ENCODE results near the gene THBS2. TPM values are rescaled to one million over a fixed set of nuclear protein-coding genes. Genes with fewer than 3 reads are reported as not detected.

THBS2 gene
- total RNA-seq, 1 donor from 2014 or later, result 135 TPM

DNA sequence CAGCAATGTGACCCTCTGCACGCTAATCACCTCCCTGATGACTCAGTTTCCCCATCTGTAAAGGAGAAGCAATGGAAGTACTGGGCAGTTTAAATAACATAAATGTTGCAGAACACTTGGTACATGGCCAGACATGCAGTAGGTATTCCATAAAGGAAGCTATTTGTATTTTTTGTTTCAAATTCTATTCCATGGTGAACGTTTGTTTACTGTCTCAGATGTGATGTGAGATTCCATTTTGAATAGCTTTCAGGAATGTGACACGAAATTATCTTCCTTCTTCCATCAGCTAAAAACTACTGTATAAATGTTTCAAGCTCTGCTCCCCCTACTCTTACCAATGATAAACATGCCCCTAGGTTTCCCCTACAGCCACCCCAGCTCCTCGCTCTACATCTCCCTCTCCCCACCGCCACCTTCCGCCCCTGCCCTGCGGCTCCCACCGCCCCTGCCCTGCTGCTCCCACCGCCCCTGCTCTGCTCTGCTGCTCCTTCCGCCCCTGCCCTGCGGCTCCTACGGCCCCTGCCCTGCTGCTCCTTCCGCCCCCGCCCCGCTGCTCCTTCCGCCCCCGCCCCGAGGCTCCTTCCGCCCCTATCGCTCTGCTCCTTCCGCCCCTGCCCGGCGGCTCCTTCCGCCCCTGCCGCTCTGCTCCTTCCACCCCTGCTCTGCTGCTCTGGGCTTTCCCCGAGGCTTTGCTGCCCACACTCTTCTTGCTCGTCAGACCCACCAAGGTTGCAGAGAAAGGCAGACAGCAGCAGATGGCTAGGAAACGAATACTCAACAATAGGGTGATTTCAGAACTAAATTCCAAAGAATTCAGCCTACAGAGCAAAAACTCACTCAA is 78.9 kb downstream of the THBS2 start:
- FAIRE-seq (no peak), DNase-seq (ENCODE audit: low read depth) (no peak)
- no peak overlapping the region for H3K9ac ChIP-seq (ENCODE audit: low read length)

DNA sequence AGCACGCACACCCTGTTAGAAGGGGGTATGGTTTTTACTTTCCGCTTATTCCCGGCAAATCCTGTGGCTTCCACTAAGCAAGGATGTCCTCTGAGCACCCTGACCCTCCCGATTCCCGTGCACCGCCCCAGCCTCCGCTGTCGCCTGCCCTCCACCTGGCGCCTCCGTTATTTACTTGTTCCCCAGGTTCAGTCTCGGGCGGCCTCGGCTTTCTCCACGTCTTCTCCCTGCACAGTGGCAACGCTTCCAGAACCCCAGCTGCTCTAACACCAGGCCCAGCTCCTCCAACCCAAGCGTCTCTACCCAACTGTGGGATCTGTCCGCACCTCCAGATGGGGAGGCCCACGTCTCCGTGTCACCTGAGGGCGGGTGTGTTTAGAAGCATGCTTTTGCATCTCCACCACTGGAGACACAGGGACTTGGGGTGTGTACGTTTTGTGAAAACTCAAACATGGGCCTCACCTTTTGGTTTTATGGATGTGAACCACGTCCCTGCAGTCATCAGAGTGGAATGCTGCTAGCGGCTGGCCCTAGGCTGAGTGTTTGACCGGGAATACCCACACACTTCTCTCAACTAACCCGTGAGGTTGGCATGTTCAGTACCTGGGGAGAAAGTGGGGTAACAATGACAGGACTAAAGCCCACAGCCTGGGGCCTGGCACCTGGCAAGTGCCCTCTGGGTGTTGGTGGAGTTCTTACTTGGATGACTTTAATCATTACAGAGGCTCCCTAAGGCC is 79.9 kb downstream of the THBS2 start:
- H3K4me1 Mint-ChIP-seq (ENCODE audit: low read depth, unreplicated experiment), result peaks cover 18% of the 10 kb centered on the region
- Histone ChIP-seq H3K27ac (ENCODE audit: low read depth, low read length) (peak overlapping the region; percentile 84), H4K20me1 (ENCODE audit: insufficient read depth, low read length) (no peaks in the 10 kb centered on the region), H3K9ac (ENCODE audit: low read length) (peak overlapping the region; percentile 38), H3K27me3 (ENCODE audit: insufficient read depth, low read length) (no peaks in the 10 kb centered on the region), H3K36me3 (ENCODE audit: insufficient read depth, low read length) (no peaks in the 10 kb centered on the region), H3K4me2 (ENCODE audit: low read length) (peak overlapping the region; percentile 4), H3K79me2 (ENCODE audit: insufficient read depth, low read length) (no peaks in the 10 kb centered on the region), H3K9me3 (ENCODE audit: insufficient read depth, low read depth, low read length) (no peaks in the 10 kb centered on the region), H3K4me3 (ENCODE audit: insufficient read depth, low read depth, low read length) (no peak overlapping the region), H2AFZ (ENCODE audit: low read depth, low read length) (no peak overlapping the region), H3K4me1 (ENCODE audit: insufficient read depth, low read length) (peaks cover 23% of the 10 kb centered on the region)
- FAIRE-seq (no peak), DNase-seq (ENCODE audit: low read depth) (peak; percentile 62)
- H3K27ac Mint-ChIP-seq (ENCODE audit: unreplicated experiment), result peak overlapping the region; percentile 72
- peaks cover 5% of the 10 kb centered on the region for H3K36me3 Mint-ChIP-seq (ENCODE audit: low read depth, unreplicated experiment)
- no peak for TF ChIP-seq EZH2 (IDR thresholded peaks at IDR 0.05; ENCODE audit: insufficient read depth, low read length)
- TF ChIP-seq, protein P1, sequence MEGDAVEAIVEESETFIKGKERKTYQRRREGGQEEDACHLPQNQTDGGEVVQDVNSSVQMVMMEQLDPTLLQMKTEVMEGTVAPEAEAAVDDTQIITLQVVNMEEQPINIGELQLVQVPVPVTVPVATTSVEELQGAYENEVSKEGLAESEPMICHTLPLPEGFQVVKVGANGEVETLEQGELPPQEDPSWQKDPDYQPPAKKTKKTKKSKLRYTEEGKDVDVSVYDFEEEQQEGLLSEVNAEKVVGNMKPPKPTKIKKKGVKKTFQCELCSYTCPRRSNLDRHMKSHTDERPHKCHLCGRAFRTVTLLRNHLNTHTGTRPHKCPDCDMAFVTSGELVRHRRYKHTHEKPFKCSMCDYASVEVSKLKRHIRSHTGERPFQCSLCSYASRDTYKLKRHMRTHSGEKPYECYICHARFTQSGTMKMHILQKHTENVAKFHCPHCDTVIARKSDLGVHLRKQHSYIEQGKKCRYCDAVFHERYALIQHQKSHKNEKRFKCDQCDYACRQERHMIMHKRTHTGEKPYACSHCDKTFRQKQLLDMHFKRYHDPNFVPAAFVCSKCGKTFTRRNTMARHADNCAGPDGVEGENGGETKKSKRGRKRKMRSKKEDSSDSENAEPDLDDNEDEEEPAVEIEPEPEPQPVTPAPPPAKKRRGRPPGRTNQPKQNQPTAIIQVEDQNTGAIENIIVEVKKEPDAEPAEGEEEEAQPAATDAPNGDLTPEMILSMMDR (IDR thresholded peaks at IDR 0.05; ENCODE audit: insufficient read depth, low read depth, low read length), result no peak
- H3K27me3 Mint-ChIP-seq (ENCODE audit: low read depth, unreplicated experiment), result no peaks in the 10 kb centered on the region
- H3K9me3 Mint-ChIP-seq (ENCODE audit: unreplicated experiment), result peaks cover 1% of the 10 kb centered on the region
- H3K4me3 Mint-ChIP-seq (ENCODE audit: unreplicated experiment), result no peak overlapping the region

More for the DNA sequence above, 78.9 kb downstream of the THBS2 start:
- no peaks in the 10 kb centered on the region for H3K27me3 ChIP-seq (ENCODE audit: insufficient read depth, low read length)
- no peaks in the 10 kb centered on the region for H3K9me3 ChIP-seq (ENCODE audit: insufficient read depth, low read depth, low read length)
- H3K9me3 Mint-ChIP-seq (ENCODE audit: unreplicated experiment), result peaks cover 1% of the 10 kb centered on the region
- H3K4me3 Mint-ChIP-seq (ENCODE audit: unreplicated experiment), result no peak overlapping the region
- H4K20me1 ChIP-seq (ENCODE audit: insufficient read depth, low read length), result no peaks in the 10 kb centered on the region
- no peaks in the 10 kb centered on the region for H3K79me2 ChIP-seq (ENCODE audit: insufficient read depth, low read length)
- H3K27me3 Mint-ChIP-seq (ENCODE audit: low read depth, unreplicated experiment), result no peaks in the 10 kb centered on the region
- no peak overlapping the region for H3K4me3 ChIP-seq (ENCODE audit: insufficient read depth, low read depth, low read length)
- peaks cover 15% of the 10 kb centered on the region for H3K4me1 Mint-ChIP-seq (ENCODE audit: low read depth, unreplicated experiment)
- H3K27ac Mint-ChIP-seq (ENCODE audit: unreplicated experiment), result no peak overlapping the region
- no peak overlapping the region for H3K4me2 ChIP-seq (ENCODE audit: low read length)
- H3K36me3 Mint-ChIP-seq (ENCODE audit: low read depth, unreplicated experiment), result peaks cover 6% of the 10 kb centered on the region
- TF ChIP-seq, protein P1 (IDR thresholded peaks at IDR 0.05; ENCODE audit: insufficient read depth, low read depth, low read length), result no peak
- TF ChIP-seq EZH2 (IDR thresholded peaks at IDR 0.05; ENCODE audit: insufficient read depth, low read length), result no peak
- H2AFZ ChIP-seq (ENCODE audit: low read depth, low read length), result no peak overlapping the region
- H3K4me1 ChIP-seq (ENCODE audit: insufficient read depth, low read length), result peaks cover 20% of the 10 kb centered on the region
- H3K27ac ChIP-seq (ENCODE audit: low read depth, low read length), result no peak overlapping the region
- H3K36me3 ChIP-seq (ENCODE audit: insufficient read depth, low read length), result no peaks in the 10 kb centered on the region
